Left colon (tissue), 2 donors: Measurements from ENCODE around the gene GPC1. TPM values are rescaled to one million over a fixed set of nuclear protein-coding genes. Genes with fewer than 3 reads are reported as not detected.
"Not testable (repeated sequence)": the region's sequence is repeated elsewhere in the genome, so short reads cannot be mapped to it uniquely, and the experiment has no call there.

Source experiments
- ATAC-seq: fragments of 200-7000 bp; cut with Tn5 transposase; one replicate; pipeline ENCODE4 v1.9.1; 2020; ENCODE audit warnings: mild to moderate bottlenecking, moderate library complexity
- DNase-seq, 2 donors: peaks; one replicate each; pipeline ENCODE4 v3.0.0-alpha.2; 2020
- intact Hi-C, 2 donors: fragments of 100-400 bp; cut with DNase I in 1 of 2; cut with micrococcal nuclease in 1 of 2; formaldehyde crosslinking; loops; one replicate each; pipeline versions ENCODE4 v1.11.2 to v1.14.0; 2022; cut with DNase I, micrococcal nuclease
- long read RNA-seq: library from polyadenylated mRNA; unstranded; transcript quantifications from one replicate; pipeline ENCODE4 v2.0.0, GENCODE V29; 2021
- total RNA-seq, 2 donors: library from RNA; stranded (reverse); fragmentation: NEBNext Ultra II Directional; extraction: Animal tissue kit (Norgen Biotek cat#: 25700); gene quantifications; one replicate each; pipeline ENCODE4 v1.2.1, GENCODE V29; 2021
- donor health status: DM: no; HTN: no; CAD: no.
- donor health status: DM: yes; HTN: yes; CAD: no.

The GPC1 gene
- total RNA-seq, result 10 to 100 TPM; 10.4 to 20.0 TPM
- long read RNA-seq, transcript GPC1-201 (9 exons, 3,713 nt), result major isoform, 5 of 11 reads
- long read RNA-seq, partial matches to known transcripts, result 1 of 11 reads
- long read RNA-seq, other reads (novel, unspliced or antisense), result 5 of 11 reads

DNA sequence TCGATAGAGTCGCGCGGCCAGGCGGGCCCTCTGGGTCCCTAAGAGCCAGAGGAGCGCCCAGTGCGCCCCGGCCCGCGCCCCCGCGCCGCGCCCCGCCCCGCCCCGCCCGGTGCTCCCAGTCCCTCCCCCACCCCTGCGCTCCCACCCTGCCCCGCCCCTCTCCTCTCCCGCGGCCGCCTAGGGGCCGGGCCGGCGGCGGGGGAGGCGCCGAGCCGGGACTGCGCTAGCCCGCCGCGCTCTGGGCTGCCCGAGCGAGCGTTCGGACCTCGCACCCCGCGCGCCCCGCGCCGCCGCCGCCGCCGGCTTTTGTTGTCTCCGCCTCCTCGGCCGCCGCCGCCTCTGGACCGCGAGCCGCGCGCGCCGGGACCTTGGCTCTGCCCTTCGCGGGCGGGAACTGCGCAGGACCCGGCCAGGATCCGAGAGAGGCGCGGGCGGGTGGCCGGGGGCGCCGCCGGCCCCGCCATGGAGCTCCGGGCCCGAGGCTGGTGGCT lies at the start of gene GPC1:
GPC1 (plus strand) TSS at position 207 of the 491 bp plus-strand sequence; CDS start at position 463, 256 bp downstream.
- intact Hi-C loops, result loop anchor here in 1 of 2 donors (5.0 kb wide), 1 partner anchor 203 kb away; no protein-coding TSS in a partner anchor
- ATAC-seq (peak; percentile 79), DNase-seq (peak; percentile 49 to 78)

- no peak for ATAC-seq
- intact Hi-C loops, result no loop called here
- DNase-seq, result no peak
These were observed 49.1 kb upstream of the GPC1 start for GRCh38 chr2:240386326-240386725.

DNA sequence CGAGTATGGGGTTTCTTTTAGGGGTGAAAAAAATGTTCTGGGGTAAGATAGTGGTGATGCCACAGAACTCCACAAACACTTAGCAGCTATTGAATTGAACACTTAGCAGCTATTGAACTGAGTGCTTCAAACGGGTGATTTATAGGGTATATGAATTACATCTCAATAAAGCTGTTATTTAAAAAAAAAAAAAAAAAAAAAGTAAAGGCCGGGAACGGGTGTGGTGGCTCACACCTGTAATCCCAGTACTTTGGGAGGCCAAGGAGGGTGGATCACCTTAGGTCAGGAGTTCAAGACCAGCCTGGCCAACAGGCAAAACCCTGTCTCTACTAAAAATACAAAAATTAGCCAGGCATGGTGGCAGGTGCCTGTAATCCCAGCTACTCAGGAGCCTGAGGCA lies 48.7 kb upstream of the GPC1 start:
- ATAC-seq, DNase-seq, intact Hi-C loops: not testable (repeated sequence)

DNA sequence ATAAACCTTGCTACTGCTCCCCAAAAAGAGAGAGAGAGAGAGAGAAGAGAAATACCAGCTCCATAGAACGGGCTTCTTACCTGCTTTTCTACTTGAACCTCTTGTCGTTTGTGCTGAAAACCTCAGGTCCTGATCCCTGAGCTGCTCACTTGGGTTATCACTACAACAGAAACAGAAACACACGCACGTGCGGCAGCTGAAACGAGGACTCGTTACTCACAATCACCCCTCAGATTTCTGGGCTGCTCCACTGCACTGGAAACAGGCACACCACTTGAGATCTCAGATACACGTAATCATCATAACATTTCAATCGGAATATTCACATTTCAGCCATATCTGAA lies 48.2 kb upstream of the GPC1 start:
- intact Hi-C loops, result no loop called here
- DNase-seq, result no peak
- ATAC-seq, result no peak

DNA sequence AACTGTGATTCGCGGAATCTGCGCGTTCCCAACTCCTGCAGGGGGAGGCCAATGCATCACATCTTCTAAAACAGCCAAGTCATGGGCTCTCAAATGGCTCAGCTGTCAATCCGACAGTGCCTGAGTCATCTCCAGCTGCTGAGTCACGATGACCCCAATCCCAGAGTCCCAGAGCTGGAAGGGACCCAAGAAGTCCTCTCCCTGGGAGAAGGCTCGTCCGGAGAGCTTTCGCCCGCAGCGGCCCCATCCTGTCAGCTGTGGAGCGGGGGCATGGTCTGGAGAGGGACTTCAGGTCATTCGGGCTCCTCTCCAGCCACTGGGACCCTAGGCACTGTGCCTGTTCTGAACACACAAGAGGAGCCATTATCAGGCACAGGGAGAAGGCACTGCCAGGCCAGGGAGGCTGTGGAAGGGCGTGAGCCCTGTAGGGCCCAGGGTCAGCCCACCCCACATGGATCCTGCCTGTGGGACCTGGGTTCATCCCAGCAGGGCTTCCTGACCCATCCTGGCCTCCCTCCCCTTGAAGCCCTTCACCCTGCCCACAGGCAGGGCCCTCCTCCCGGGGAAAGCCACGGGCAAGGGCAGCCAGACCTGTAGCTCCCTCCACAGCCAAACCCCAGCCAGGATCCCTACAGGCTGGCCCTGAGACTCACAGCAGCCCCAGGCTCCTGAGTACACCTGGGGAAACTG lies 47.6 kb upstream of the GPC1 start:
- DNase-seq (peak; percentile 29 to 37), ATAC-seq (no peak)
- intact Hi-C loops, result no loop called here

GRCh38 chr2:240388471-240389301 lies 46.8 kb upstream of the GPC1 start:
- DNase-seq (no peak), ATAC-seq (no peak)
- intact Hi-C loops, result no loop called here

DNA sequence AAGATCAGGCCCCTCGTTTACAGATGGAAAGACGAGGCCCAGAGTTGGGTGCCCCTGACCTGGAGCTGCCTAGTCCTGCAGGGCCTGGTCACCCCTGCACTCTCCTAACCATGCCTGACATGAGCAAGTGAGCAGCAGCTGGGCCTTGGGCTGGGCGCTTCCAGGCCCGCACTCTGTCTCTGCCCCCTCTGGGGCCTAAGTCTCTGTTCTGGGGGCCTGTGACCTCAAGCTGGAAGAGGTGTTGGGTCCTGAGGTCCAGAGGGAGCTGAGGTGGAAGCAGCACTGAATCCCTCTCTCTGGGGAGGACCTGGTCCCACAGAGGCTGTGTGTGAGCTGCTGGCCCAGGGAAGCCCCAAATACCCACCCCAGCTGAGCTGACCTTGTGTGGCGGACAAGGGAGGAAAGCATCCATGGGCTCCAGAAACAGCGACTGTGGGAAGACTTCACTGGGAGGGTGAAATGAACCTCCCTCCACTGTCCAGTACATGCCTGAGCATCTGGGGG lies 46.1 kb upstream of the GPC1 start:
- DNase-seq, result no peak
- intact Hi-C loops, result no loop called here
- ATAC-seq, result no peak

DNA sequence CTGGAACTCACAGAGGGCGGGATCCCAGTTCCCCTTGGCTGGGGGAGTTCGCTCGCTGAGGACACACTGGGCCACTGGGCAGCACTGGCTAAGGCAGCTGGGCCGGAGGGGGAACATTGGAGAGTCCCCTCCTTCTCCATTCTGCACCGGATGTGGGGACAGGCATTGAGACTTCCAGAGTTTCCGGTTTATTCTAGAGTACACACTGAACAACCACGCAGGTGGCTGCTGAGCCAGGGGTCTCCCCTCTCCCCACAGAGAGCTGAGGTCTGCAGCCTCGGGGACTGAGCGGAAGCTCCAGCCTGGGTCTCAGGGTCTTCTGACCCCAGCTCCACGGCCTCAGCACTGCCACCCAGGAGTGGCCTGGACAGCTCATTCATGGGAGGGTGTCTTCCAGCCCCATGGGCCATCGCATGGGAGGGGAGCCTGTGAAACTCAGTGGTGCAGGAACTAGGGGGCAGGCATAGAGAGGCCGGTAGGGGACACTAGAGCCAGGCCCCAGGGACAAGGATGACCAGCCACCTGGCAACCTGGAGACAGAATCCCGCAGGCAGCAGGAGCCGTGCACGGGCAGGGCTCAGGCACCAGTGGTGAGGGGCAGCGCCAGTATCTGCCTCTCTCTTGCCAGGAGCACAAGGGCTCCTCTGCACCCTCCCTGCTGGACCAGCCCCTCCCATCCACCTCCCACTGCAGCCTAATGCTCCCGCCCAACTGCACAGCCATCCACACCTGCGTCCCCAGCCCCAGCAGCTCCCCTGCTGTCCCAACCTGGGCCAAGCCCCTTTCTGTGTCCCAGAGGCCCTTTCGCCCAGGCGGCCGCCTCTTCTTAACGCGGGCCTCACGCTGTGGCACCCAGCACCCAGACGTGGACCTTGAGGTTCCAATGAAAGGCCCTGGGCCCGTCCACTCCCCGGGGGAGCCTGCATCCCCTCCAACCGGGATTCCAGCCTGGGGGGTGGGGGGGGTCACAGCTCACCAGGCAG lies 45.1 kb upstream of the GPC1 start:
- ATAC-seq, result no peak
- intact Hi-C loops, result no loop called here
- DNase-seq, result peak; percentile 2 to 18

- no peak for ATAC-seq
- intact Hi-C loops, result no loop called here
- peak; percentile 4 to 17 for DNase-seq
These were observed 44.1 kb upstream of the GPC1 start for GRCh38 chr2:240391111-240392051.

DNA sequence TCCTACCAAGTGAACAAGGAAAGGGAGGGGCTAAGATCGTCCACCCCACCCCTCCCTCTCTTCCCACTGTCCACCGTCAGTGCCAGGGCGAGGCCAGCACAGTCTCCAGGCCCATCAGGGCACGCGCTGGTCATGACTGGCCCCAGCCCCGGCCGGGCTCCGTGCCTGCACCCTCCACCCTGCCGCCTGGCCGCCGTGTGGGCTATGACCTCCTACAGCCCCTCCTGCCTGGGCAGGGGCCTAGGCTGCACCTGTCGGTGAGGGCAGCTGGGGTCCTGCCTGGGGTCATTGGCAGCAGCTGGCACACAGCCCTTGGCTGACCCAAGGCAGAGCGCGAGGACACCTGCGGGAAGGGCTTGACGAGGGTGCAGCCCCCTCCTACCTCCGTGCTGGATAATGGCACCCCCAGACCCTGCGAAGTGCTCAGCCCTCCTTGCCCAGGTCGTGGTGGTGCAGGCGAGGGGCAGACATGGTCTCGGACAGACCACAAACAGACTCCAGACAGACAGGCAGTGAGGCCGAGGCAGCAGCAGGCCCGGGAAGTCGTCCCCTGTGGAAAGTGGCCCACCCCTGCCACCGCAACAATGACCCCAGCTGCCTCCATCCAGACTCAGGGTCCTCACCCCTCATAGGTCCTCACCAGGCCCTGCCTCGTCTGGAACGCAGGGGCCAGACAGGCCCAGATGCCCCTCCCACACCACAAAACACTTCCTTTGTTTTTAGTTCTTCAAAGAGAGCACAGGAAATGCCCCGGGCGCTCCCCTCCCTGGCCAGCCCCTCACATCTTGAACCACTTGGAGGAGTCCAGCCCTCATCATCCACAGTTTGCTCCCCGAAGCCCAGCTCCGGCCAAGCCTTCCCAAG lies 43.1 kb upstream of the GPC1 start:
- DNase-seq (peak; percentile 2 to 14), ATAC-seq (no peak)
- intact Hi-C loops, result no loop called here

- intact Hi-C loops, result no loop called here
- DNase-seq (peak; percentile 1 to 18), ATAC-seq (no peak)
These were observed 42.3 kb upstream of the GPC1 start for GRCh38 chr2:240392948-240393830.

GRCh38 chr2:240393831-240394410 lies 41.5 kb upstream of the GPC1 start:
- DNase-seq (peak; percentile 0 to 18), ATAC-seq (no peak)
- intact Hi-C loops, result no loop called here

DNA sequence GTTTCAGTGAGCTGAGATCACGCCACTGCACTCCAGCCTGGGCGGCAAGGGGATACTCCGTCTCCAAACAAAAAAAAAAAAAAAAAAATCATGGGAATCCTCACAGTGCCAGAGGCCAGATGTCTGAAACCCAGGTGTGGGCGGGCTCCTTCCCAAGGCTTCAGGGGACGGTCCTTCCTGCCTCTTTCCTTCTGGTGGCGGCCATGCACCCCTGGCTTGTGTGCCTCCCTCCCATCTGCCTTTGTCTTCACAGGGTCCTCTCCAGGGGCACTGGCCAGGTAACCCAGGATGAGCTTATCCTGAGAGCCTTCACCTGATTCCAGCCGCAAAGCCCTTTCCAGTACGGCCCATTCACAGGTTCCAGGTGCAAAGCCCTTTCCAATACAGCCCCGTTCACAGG lies 40.9 kb upstream of the GPC1 start:
- DNase-seq, result no peak
- intact Hi-C loops, result no loop called here

GRCh38 chr2:240395448-240395847 lies 40.0 kb upstream of the GPC1 start:
- intact Hi-C loops, result no loop called here
- ATAC-seq (no peak), DNase-seq (no peak)

More for the DNA sequence above, 40.9 kb upstream of the GPC1 start:
- no peak for ATAC-seq

DNA sequence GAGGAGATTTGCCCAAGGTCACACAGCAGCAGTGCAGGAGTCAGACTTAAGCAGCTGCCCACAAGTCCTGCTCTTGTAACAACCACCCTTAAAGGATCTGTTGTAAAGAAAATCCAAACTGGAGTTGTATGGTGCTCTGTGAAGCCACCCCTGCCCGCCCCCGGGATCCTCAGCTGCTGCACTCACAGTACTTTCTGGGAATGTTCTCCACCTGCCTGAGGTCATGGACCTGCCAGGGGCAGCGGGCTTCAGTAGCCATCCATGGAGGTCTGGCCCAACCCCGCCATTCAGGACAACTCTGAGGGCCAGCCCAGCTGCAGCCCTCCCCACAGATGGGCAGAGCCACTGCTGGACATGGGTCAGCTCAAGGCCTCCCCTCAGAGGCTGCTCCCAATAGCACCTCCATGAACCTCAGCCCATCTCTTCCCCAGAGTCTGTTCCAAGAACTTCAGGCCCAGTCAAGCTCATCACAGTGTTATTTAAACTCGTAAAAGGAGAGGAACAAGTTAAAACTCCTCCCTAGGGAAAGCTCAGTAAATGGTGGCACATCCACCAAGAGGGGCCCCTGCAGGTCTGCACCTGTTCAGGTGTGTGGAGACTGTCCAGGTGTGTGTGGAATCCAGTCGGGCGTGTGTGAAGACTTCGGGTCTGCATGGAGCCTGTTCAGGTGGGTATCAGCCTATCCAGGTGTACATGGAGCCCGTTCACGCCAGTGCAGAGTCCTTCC lies 39.4 kb upstream of the GPC1 start:
- no peak for ATAC-seq
- DNase-seq, result peak in 1 of 2 donors; percentile 1
- intact Hi-C loops, result no loop called here
